Stimulated activated naive CD8-positive, alpha-beta T cell treated with anti-CD3 and anti-CD28 coated beads, Interleukin-15, amount 100 ng/mL, for 72 hours (primary cell): ENCODE measurements around the gene AK9.
"Not testable (repeated sequence)": the region's sequence is repeated elsewhere in the genome, so short reads cannot be mapped to it uniquely, and the experiment has no call there.

Source experiments
- ATAC-seq: fragments of 150-1000 bp; cut with Tn5 transposase; 2 replicates; pipeline ENCODE4 v1.10.0; 2021; ENCODE audit warnings: mild to moderate bottlenecking, moderate library complexity
- DNase-seq, 2 donors: peaks; one replicate each; pipeline ENCODE4 v3.0.0; 2021 to 2022
- H3K27ac Mint-ChIP-seq, 2 donors: one replicate each; pipeline ENCODE4 v1.8.0; 2022; ENCODE audit warnings: mild to moderate bottlenecking in 2 of 2, mixed read lengths in 2 of 2, moderate library complexity in 2 of 2
- H3K27me3 Mint-ChIP-seq: one replicate; pipeline ENCODE4 v1.8.0; 2022; ENCODE audit warnings: mixed read lengths
- H3K4me1 Mint-ChIP-seq: one replicate; pipeline ENCODE4 v1.8.0; 2022; ENCODE audit warnings: mild to moderate bottlenecking, mixed read lengths
- H3K4me3 Mint-ChIP-seq, 2 donors: one replicate each; pipeline ENCODE4 v1.8.0; 2022; ENCODE audit warnings: mild to moderate bottlenecking in 2 of 2, mixed read lengths in 2 of 2, moderate library complexity in 1 of 2
- H3K9me3 Mint-ChIP-seq, 2 donors: one replicate each; pipeline ENCODE4 v1.8.0; 2022; ENCODE audit warnings: mixed read lengths in 2 of 2

The AK9 gene

GRCh38 chr6:109690737-109691621, at the start of gene AK9, which contains the start of gene FIG4:
Gene AK9, minus strand, starts transcription at chr6:109691202. Its CDS starts 15,457 bp downstream, at chr6:109675745.
Gene FIG4, plus strand, starts transcription at chr6:109691296. Its CDS starts 140 bp downstream, at chr6:109691436.
- DNase-seq (peak; percentile 86 to 91), ATAC-seq (peak; percentile 96)
- Mint-ChIP-seq H3K4me1 (peaks cover 32% of the 10 kb centered on the region), H3K4me3 (peak within 1 kb of the TSS; percentile 90 to 97), H3K27me3 (no peaks in the 10 kb centered on the region), H3K9me3 (no peaks in the 10 kb centered on the region), H3K27ac (peak within 1 kb of the TSS; percentile 97 to 98)

- Mint-ChIP-seq H3K27ac (peak overlapping the region in 1 of 2 donors; percentile 63), H3K9me3 (no peaks in the 10 kb centered on the region)
- ATAC-seq: peak; percentile 40
Observed at GRCh38 chr6:109740787-109741186, 49.8 kb upstream of the AK9 start.

GRCh38 chr6:109739686-109740085, 48.7 kb upstream of the AK9 start:
- H3K27me3 Mint-ChIP-seq: no peaks in the 10 kb centered on the region
- H3K4me1 Mint-ChIP-seq: no peaks in the 10 kb centered on the region
- H3K27ac Mint-ChIP-seq: no peak overlapping the region
- H3K9me3 Mint-ChIP-seq: no peaks in the 10 kb centered on the region
- DNase-seq (no peak), ATAC-seq (no peak)
- no peak overlapping the region for H3K4me3 Mint-ChIP-seq

More at GRCh38 chr6:109740787-109741186, 49.8 kb upstream of the AK9 start:
- H3K27me3 Mint-ChIP-seq: no peaks in the 10 kb centered on the region
- peak in 1 of 2 donors; percentile 15 for DNase-seq
- H3K4me1 Mint-ChIP-seq: no peaks in the 10 kb centered on the region
- H3K4me3 Mint-ChIP-seq: no peak overlapping the region

GRCh38 chr6:109738667-109739066, 47.7 kb upstream of the AK9 start:
- DNase-seq (no peak), ATAC-seq (no peak)
- H3K4me1 Mint-ChIP-seq: no peaks in the 10 kb centered on the region
- no peaks in the 10 kb centered on the region for H3K27me3 Mint-ChIP-seq
- no peaks in the 10 kb centered on the region for H3K9me3 Mint-ChIP-seq
- no peak overlapping the region for H3K27ac Mint-ChIP-seq
- H3K4me3 Mint-ChIP-seq: no peak overlapping the region

GRCh38 chr6:109738255-109738654, 47.3 kb upstream of the AK9 start:
- H3K4me1 Mint-ChIP-seq: no peaks in the 10 kb centered on the region
- no peak overlapping the region for H3K4me3 Mint-ChIP-seq
- DNase-seq: no peak
- H3K27me3 Mint-ChIP-seq: no peaks in the 10 kb centered on the region
- no peak overlapping the region for H3K27ac Mint-ChIP-seq
- H3K9me3 Mint-ChIP-seq: no peaks in the 10 kb centered on the region
- no peak for ATAC-seq

- ATAC-seq (no peak), DNase-seq (no peak)
- no peaks in the 10 kb centered on the region for H3K4me1 Mint-ChIP-seq
- no peak overlapping the region for H3K27ac Mint-ChIP-seq
- no peaks in the 10 kb centered on the region for H3K27me3 Mint-ChIP-seq
- H3K9me3 Mint-ChIP-seq: no peaks in the 10 kb centered on the region
- H3K4me3 Mint-ChIP-seq: no peak overlapping the region
Observed at GRCh38 chr6:109736273-109737025, 45.4 kb upstream of the AK9 start.

- H3K27me3 Mint-ChIP-seq, H3K9me3 Mint-ChIP-seq, DNase-seq, H3K4me3 Mint-ChIP-seq, H3K4me1 Mint-ChIP-seq, H3K27ac Mint-ChIP-seq, ATAC-seq: not testable (repeated sequence)
Observed at GRCh38 chr6:109725250-109725649, 34.2 kb upstream of the AK9 start.

- peak overlapping the region in 1 of 2 donors; percentile 27 for H3K27ac Mint-ChIP-seq
Observed at GRCh38 chr6:109722564-109723254, 31.7 kb upstream of the AK9 start.

GRCh38 chr6:109722011-109722410, 31.0 kb upstream of the AK9 start:
- DNase-seq (no peak), ATAC-seq (no peak)
- H3K27ac Mint-ChIP-seq: no peak overlapping the region
- no peaks in the 10 kb centered on the region for H3K27me3 Mint-ChIP-seq
- no peak overlapping the region for H3K4me3 Mint-ChIP-seq
- no peaks in the 10 kb centered on the region for H3K4me1 Mint-ChIP-seq
- H3K9me3 Mint-ChIP-seq: no peaks in the 10 kb centered on the region

More at GRCh38 chr6:109722564-109723254, 31.7 kb upstream of the AK9 start:
- Mint-ChIP-seq H3K27me3 (no peaks in the 10 kb centered on the region), H3K4me1 (no peaks in the 10 kb centered on the region), H3K4me3 (no peak overlapping the region), H3K9me3 (no peaks in the 10 kb centered on the region)
- DNase-seq (no peak), ATAC-seq (no peak)

- no peak for ATAC-seq
- no peaks in the 10 kb centered on the region for H3K27me3 Mint-ChIP-seq
- no peak for DNase-seq
- no peaks in the 10 kb centered on the region for H3K9me3 Mint-ChIP-seq
- H3K27ac Mint-ChIP-seq: no peak overlapping the region
- no peak overlapping the region for H3K4me3 Mint-ChIP-seq
- no peaks in the 10 kb centered on the region for H3K4me1 Mint-ChIP-seq
Observed at GRCh38 chr6:109720311-109720710, 29.3 kb upstream of the AK9 start.

- no peak overlapping the region for H3K4me3 Mint-ChIP-seq
- DNase-seq (no peak), ATAC-seq (no peak)
- H3K4me1 Mint-ChIP-seq: no peaks in the 10 kb centered on the region
- no peaks in the 10 kb centered on the region for H3K27me3 Mint-ChIP-seq
- H3K9me3 Mint-ChIP-seq: no peaks in the 10 kb centered on the region
- H3K27ac Mint-ChIP-seq: no peak overlapping the region
Observed at GRCh38 chr6:109718991-109719390, 28.0 kb upstream of the AK9 start.

GRCh38 chr6:109717971-109718370, 27.0 kb upstream of the AK9 start:
- no peak for DNase-seq
- H3K4me3 Mint-ChIP-seq: no peak overlapping the region
- peaks cover 6% of the 10 kb centered on the region for H3K4me1 Mint-ChIP-seq
- H3K9me3 Mint-ChIP-seq: no peaks in the 10 kb centered on the region
- no peaks in the 10 kb centered on the region for H3K27me3 Mint-ChIP-seq
- ATAC-seq: no peak
- H3K27ac Mint-ChIP-seq: no peak overlapping the region

GRCh38 chr6:109715616-109716015, 24.6 kb upstream of the AK9 start:
- ATAC-seq: no peak
- Mint-ChIP-seq H3K27me3 (no peaks in the 10 kb centered on the region), H3K4me1 (peaks cover 16% of the 10 kb centered on the region), H3K9me3 (no peaks in the 10 kb centered on the region), H3K4me3 (no peak overlapping the region), H3K27ac (no peak overlapping the region)
- no peak for DNase-seq

- ATAC-seq: no peak
Observed at GRCh38 chr6:109714611-109715010, 23.6 kb upstream of the AK9 start.

GRCh38 chr6:109714166-109714565, 23.2 kb upstream of the AK9 start:
- no peak overlapping the region for H3K27ac Mint-ChIP-seq
- DNase-seq (no peak), ATAC-seq (no peak)
- peaks cover 0 to 12% of the 10 kb centered on the region in 2 donors for H3K9me3 Mint-ChIP-seq
- H3K27me3 Mint-ChIP-seq: no peaks in the 10 kb centered on the region
- H3K4me3 Mint-ChIP-seq: no peak overlapping the region
- H3K4me1 Mint-ChIP-seq: peaks cover 16% of the 10 kb centered on the region

More at GRCh38 chr6:109714611-109715010, 23.6 kb upstream of the AK9 start:
- Mint-ChIP-seq H3K4me3 (no peak overlapping the region), H3K4me1 (peaks cover 16% of the 10 kb centered on the region), H3K27me3 (no peaks in the 10 kb centered on the region), H3K9me3 (peaks cover 0 to 7% of the 10 kb centered on the region in 2 donors), H3K27ac (no peak overlapping the region)
- DNase-seq: no peak
